Mammary epithelial cell (primary cell): ENCODE measurements around the gene AUTS2.

Experiments
- EZH2 ChIP-seq: IDR thresholded peaks from 2 replicates; pipeline ENCODE4 v1.6.1; 2012; ENCODE audit warnings: low read length, inconsistent platforms, borderline replicate concordance
- TF ChIP-seq, protein P1 (sequence below), 2 donors: IDR thresholded peaks in 1 of 2; conservative IDR thresholded peaks in 1 of 2; 2 replicates each; pipeline ENCODE4 v1.5.1; 2011 to 2012; ENCODE audit warnings: inconsistent platforms in 2 of 2, low read length in 2 of 2, mild to moderate bottlenecking in 2 of 2, control low read depth in 1 of 2, low read depth in 1 of 2; ENCODE audit not compliant: insufficient read depth in 1 of 2; ENCODE audit errors: extremely low read depth in 1 of 2

- TF ChIP-seq, protein P1, sequence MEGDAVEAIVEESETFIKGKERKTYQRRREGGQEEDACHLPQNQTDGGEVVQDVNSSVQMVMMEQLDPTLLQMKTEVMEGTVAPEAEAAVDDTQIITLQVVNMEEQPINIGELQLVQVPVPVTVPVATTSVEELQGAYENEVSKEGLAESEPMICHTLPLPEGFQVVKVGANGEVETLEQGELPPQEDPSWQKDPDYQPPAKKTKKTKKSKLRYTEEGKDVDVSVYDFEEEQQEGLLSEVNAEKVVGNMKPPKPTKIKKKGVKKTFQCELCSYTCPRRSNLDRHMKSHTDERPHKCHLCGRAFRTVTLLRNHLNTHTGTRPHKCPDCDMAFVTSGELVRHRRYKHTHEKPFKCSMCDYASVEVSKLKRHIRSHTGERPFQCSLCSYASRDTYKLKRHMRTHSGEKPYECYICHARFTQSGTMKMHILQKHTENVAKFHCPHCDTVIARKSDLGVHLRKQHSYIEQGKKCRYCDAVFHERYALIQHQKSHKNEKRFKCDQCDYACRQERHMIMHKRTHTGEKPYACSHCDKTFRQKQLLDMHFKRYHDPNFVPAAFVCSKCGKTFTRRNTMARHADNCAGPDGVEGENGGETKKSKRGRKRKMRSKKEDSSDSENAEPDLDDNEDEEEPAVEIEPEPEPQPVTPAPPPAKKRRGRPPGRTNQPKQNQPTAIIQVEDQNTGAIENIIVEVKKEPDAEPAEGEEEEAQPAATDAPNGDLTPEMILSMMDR (conservative IDR thresholded peaks at IDR 0.05 in 1 of 2, IDR thresholded peaks at IDR 0.05 in 1 of 2; ENCODE audit: extremely low read depth in 1 of 2, insufficient read depth in 1 of 2, low read depth in 1 of 2, low read length in 2 of 2) = no peak
- no peak for TF ChIP-seq EZH2
Measured at GRCh38 chr7:70793821-70794220, 1195.5 kb downstream of the AUTS2 start.
